Parathyroid adenoma (tissue), 2 donors: ENCODE data around the gene DPYSL4.

Source experiments
- H2AFZ ChIP-seq: fragments of 300-600 bp; sonication (generic); one replicate; pipeline ENCODE4 v1.7.0; 2017; ENCODE audit warnings: antibody characterized with exemption, mild to moderate bottlenecking
- H3K27ac ChIP-seq: fragments of 300-600 bp; sonication (generic); one replicate; pipeline ENCODE4 v1.7.0; 2017
- H3K27me3 ChIP-seq: fragments of 300-600 bp; sonication (generic); one replicate; pipeline ENCODE4 v1.7.0; 2017; ENCODE audit warnings: low read length; ENCODE audit not compliant: control insufficient read depth, insufficient read depth
- H3K36me3 ChIP-seq: fragments of 300-600 bp; sonication (generic); one replicate; pipeline ENCODE4 v1.7.0; 2017; ENCODE audit warnings: low read length; ENCODE audit not compliant: control insufficient read depth, insufficient read depth
- H3K4me1 ChIP-seq: fragments of 300-600 bp; sonication (generic); one replicate; pipeline ENCODE4 v1.7.0; 2017; ENCODE audit warnings: control low read depth
- H3K4me2 ChIP-seq: fragments of 300-600 bp; sonication (generic); one replicate; pipeline ENCODE4 v1.7.0; 2017; ENCODE audit warnings: low read length
- H3K4me3 ChIP-seq: fragments of 300-600 bp; sonication (generic); one replicate; pipeline ENCODE4 v1.7.0; 2017; ENCODE audit warnings: low read depth, low read length
- H3K79me2 ChIP-seq: fragments of 300-600 bp; sonication (generic); one replicate; pipeline ENCODE4 v1.7.0; 2017; ENCODE audit warnings: control low read depth
- H3K9ac ChIP-seq: fragments of 300-600 bp; sonication (generic); one replicate; pipeline ENCODE4 v1.7.0; 2017; ENCODE audit warnings: mild to moderate bottlenecking
- H3K9me3 ChIP-seq: fragments of 300-600 bp; sonication (generic); one replicate; pipeline ENCODE4 v1.7.0; 2017; ENCODE audit warnings: low read length; ENCODE audit not compliant: control insufficient read depth
- CTCF ChIP-seq: fragments of 300-600 bp; sonication (generic); IDR thresholded peaks from one replicate; pipeline ENCODE4 v1.7.0; 2017; ENCODE audit warnings: antibody characterized with exemption, mild to moderate bottlenecking
- donor health status: primary hyperparathyroidism.

Gene DPYSL4

DNA sequence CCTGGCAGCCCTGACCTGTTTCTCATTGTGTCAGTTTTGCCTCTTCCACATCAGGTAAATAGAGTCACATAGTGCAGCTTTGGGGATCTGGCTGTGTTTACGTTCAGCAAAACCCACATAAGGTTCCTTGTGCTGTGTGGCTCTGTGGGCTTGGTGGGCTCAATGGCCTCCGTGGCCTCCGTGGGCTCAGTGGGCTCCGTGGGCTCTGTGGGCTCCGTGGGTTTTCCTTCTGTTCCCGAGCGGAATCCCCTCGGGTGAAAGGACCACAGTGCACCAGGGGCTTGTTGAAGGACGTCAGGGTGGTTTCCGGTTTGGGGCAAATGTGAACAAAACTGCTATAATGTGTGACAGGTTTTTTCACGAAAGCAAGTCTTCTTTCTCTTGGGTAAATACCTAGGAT, 12.5 kb upstream of the DPYSL4 start:
- H3K27ac ChIP-seq = no peak overlapping the region
- peaks cover 9% of the 10 kb centered on the region for H3K4me1 ChIP-seq
- no peak overlapping the region for H3K4me3 ChIP-seq
- no peaks in the 10 kb centered on the region for H3K9me3 ChIP-seq
- no peak for TF ChIP-seq CTCF
- H2AFZ ChIP-seq = no peak overlapping the region
- peaks cover 9% of the 10 kb centered on the region for H3K27me3 ChIP-seq
- no peak overlapping the region for H3K9ac ChIP-seq
- no peak overlapping the region for H3K4me2 ChIP-seq
- no peaks in the 10 kb centered on the region for H3K79me2 ChIP-seq
- H3K36me3 ChIP-seq = no peaks in the 10 kb centered on the region

DNA sequence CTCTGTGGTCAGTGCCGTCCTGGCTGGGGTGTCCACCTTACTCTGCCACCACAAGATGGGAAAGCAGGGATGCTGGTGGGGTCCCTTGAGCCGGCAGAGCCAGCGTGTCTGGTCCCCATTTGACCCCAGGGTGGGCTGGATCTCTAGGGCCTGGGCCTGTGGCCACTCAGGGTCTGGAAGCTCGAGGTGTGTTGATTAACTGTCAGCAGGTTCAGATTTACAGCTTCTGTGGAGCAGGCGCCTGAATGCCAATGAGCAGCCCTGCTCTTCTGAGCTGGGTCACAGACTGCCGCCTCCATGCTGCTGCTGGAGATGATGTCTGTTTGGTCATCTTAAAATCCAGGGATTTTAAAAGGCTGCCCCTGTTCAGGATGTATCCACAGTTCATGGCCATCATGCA, 11.3 kb upstream of the DPYSL4 start:
- H3K4me3 ChIP-seq = no peak overlapping the region
- H2AFZ ChIP-seq = no peak overlapping the region
- H3K9ac ChIP-seq = no peak overlapping the region
- no peaks in the 10 kb centered on the region for H3K36me3 ChIP-seq
- no peak overlapping the region for H3K4me2 ChIP-seq
- no peak overlapping the region for H3K27ac ChIP-seq
- peaks cover 9% of the 10 kb centered on the region for H3K4me1 ChIP-seq
- H3K27me3 ChIP-seq = peaks cover 9% of the 10 kb centered on the region
- H3K9me3 ChIP-seq = no peaks in the 10 kb centered on the region
- H3K79me2 ChIP-seq = no peaks in the 10 kb centered on the region
- no peak for TF ChIP-seq CTCF

DNA sequence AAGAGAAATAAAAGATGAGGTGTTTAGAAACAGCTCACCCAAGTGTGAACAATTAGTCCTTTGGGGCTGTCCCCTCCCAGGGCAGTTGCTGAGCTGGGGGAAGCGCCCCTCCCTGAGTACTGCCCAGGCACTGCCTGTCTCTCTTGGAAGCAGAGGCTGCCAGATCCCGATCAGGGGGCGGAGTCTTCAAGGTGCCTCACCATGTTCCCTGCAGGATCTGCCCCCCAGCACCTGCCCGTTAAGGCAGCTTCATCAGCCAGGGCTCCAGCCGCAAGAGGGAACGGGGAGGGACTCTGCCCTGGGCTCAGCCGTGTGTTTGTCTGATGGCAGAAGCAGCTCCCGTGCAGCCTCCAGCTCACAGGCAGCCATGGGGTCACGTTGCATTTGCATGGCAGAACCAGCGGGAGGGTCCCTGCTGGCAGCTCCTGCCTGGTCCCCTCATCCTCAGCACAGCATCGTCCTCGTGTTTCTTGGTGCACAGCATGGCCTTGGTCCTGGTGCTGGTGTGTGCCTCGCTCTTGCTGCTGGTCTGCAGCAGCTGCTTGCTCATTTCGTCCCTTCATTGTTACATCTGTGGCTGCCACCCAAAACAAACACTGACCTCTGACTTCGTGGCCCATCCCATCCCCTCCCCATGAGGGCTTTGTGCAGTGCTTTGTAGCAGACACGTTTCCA, 10.7 kb upstream of the DPYSL4 start:
- Histone ChIP-seq H3K4me3 (no peak overlapping the region), H3K9ac (no peak overlapping the region)

GRCh38 chr10:132176623-132177500, 9.9 kb upstream of the DPYSL4 start:
- no peak overlapping the region for H3K9ac ChIP-seq
- no peak overlapping the region for H3K27ac ChIP-seq
- H3K27me3 ChIP-seq = peaks cover 9% of the 10 kb centered on the region
- peaks cover 9% of the 10 kb centered on the region for H3K4me1 ChIP-seq
- TF ChIP-seq CTCF = no peak
- H3K79me2 ChIP-seq = no peaks in the 10 kb centered on the region
- no peaks in the 10 kb centered on the region for H3K9me3 ChIP-seq
- no peaks in the 10 kb centered on the region for H3K36me3 ChIP-seq
- no peak overlapping the region for H3K4me3 ChIP-seq
- no peak overlapping the region for H3K4me2 ChIP-seq
- no peak overlapping the region for H2AFZ ChIP-seq

More for the DNA sequence above, 10.7 kb upstream of the DPYSL4 start:
- no peak for TF ChIP-seq CTCF
- no peaks in the 10 kb centered on the region for H3K36me3 ChIP-seq
- H3K27me3 ChIP-seq = peaks cover 9% of the 10 kb centered on the region
- no peak overlapping the region for H3K27ac ChIP-seq
- H2AFZ ChIP-seq = no peak overlapping the region
- no peaks in the 10 kb centered on the region for H3K9me3 ChIP-seq
- no peaks in the 10 kb centered on the region for H3K79me2 ChIP-seq
- no peak overlapping the region for H3K4me2 ChIP-seq
- H3K4me1 ChIP-seq = peaks cover 9% of the 10 kb centered on the region
